UCSD-AML1 (cell line): Measurements from ENCODE around the gene KLF9.

Source experiments
- DNase-seq: peaks from one replicate; lab custom pipeline; 2025; ENCODE audit not compliant: unreplicated experiment; lab: John Stamatoyannopoulos, UW

The KLF9 gene

DNA sequence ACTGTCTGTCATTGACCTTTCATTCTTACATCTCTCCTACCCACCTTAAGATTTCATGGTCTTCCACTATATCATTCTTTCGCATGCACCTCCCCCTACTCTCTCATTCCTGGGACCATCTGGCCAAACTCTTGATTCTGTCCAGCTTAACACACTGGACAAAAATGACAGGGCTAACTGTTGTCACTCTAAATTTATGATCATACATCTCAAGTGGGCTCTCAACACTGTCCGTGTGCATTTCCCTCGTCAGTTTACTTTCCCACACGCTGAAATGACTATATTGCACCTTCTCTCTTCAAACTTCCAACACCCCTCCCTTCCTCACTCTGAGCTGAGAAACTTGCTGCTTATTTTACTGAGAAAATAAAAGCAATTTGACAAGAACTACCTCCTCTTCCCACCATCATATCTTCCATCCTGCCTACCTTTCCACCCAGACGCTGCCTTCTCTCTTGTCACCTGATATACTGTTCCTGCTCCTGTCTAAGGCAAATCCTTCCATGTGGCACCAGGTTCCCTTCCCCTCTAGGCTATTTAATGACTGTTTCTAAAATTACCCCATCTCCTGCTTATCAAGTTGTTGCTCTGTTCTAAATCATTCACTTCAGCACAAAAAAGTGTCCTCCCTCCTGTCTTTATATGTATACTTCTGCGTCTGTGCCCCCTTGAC, 8.1 kb upstream of the KLF9 start:
- no peak for DNase-seq

DNA sequence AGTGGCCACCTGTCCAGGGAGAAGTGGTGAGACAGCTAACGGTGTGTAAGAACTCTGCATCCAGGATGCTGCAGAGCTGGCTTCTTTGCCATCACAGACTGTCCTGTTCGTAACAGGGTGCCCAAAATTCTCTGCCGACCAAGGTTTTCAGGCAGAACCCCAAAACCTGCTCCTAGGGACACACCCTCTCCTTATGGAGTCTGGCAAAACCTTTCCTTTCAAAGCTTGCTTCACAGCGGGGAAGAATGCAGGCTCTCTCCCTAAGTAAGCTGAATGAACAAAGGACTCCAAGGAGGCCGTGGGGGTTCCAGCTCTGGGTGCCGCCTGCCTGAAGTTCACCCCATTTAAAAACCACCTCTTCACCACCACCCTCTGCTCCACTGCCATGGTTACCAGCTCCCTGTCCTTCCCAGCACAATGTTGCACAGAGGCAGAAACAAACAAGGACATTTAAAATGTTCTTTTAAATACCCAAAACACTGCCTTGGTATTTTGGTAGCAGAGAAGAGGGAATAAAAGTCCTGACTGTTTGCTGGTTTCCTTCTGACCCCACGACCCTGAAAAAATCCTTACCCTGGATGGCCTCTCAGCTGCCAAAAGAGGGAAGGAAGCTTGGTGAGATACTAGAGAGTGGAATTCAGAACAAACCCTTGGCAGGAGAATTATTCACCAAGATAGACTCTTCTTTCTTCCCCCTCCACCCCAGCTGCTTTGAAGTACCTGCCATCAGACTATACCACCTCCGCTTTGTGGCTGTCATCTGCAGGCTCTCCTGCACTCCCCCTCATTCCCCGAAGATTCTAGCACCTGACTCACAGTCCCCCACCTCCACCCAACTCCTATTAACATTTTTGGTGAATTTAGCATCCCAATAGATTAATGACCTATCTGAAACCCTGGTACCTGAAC, 7.1 kb upstream of the KLF9 start:
- DNase-seq: no peak

DNA sequence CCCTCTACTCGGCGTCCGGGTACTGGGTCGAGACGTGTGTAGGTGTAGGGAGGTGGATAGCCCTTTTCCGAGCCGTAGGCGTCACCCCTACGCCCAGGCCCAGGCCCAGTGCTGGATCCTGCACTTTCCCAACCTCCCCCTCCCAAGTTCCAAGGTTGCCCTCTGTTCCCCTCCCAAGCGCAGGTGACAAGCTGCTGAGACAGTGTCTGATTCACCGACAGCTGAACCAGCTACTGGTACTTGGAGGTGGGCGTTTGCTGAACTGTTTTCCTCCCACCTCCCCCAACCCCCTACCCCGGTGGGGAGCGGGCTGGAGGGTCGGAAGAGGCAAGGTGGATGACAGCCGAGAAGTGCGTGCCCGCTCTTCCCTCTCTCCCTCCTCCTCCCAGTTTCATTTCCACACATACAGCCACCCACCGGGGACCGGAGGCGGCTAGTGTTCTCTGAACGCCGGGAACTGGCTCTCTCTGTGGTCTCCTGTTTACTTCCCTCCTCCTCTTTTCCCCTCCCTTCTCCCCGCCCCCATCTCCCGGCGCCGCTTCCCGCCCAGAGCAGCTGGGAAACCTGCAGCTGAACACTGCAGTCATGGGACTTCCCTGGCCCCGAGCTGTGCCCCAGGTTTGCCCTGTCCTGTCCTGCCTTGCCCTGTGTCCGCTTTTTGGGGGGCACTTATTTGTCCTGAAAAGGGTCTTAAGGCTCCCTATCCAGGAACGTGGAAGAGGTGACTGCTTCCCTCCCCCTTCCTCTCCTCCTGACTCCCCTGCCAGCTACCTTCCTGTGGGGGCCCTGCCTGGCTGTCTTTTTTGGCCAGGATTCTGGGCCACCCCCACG, 6.2 kb upstream of the KLF9 start:
- peak; percentile 85 for DNase-seq

DNA sequence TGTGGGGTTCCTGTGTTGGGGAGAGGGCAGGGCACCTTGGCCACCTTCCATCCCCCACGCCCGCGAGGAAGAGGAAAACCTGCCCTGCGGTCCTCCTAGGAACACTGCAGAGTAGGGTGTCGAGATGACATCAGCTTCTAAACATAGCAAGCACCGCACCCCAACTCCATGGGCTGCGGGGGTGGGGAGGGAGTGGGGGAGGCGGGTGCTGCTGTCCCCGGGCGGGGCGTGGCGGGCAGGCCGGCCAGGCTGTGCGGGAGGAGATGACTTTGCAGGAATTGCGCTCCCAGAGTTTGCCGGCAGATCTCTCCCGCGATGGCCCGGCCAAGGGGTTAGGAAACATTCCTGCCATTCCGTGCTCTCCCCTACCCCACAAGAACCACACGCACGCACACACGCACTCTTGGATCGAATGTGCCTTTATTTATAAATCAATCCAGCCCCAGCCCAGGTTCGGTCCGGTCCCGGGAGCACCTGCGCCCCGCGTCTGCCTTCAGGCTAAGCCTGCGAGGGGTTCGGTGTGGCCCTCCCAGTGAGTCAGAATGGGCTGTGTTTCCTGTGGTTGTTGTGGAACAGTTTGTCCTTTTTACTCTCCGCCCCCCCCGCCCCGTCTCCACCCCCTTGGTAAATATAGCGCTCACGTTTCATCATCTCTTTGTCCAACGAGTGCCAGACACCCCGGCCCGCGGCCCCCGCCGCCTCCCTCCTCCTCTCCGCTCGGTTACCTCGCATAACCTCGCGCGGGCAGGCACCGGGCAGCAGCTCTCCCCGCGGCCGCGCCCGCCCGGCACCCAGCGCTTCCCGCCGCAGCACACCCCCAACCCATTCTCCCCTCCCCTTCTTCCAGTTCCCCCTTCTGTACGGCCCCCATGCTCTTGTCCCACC, 5.3 kb upstream of the KLF9 start:
- peak; percentile 89 for DNase-seq

DNA sequence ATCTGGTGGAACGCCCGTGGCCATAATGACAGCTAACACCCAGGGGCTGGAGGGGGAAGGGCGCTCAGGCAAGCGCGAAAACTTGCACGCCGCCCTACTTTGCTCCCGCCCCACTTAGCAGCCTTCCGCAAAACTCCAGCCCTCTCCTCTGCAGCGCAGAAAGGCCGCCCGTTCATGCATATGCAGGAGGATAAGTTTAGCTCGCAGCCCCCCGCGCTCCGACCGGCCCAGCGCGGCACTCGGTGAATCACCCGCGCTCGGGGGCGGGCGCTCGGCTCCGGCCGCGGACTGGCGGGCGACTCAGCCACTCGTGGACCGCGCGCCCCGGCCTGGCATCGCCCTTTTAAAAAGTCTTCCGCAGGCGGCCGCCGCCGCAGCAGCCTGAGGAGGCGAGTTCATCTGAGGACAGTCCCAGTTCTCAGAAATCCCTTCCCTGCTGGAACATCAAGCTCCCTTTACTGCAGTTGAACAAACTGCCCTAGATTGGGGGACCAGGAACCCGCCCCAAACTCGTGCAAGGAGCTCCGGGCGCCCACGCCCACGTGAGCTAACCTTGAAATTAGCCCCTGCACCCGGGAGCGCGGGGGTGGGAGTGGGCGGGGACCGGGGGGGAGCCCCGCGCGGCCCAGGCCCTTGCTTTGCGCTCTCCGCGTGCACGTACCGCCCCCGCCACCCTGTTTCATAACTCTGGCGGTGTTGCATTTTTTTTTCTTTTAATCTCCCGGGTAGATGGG, 4.5 kb upstream of the KLF9 start:
- peak; percentile 93 for DNase-seq

DNA sequence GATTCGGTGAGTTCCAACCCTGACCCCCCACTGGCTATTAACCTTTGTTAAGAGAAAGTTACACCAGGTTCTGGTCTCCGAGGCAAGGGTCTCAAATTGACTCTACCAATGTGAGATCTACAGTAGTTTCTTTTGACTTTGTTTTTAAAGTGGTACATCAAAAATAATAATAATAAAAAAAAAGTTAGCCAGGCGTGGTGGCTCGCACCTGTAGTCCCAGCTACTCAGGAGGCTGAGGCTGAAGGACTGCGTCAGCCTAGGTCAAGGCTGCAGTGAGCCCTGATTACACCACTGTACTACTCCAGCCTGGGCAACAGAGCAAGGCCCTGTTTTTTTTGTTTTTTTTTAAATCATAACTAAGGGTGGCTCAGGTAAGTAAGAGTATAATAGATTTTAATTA, 1.0 kb upstream of the KLF9 start:
- DNase-seq: no peak

DNA sequence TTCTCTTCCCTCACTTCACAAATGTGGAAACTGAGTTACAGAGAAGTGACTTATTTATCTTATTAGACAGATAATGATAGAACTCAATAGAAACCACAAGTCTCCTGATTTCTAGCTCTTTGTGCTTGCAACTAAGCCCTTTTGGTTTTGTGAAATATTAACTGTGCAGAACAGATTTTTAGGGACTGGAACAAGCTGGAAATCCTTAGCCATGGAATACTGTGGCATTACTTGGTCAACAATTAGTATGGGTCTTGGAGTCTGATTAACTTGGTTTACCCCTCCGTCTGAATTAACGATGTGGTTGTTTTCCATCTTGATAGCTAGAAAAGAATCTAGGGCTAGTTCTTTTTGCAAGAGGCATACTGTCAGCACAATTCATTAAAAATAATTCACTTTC, 584 bp upstream of the KLF9 start:
- no peak for DNase-seq

DNA sequence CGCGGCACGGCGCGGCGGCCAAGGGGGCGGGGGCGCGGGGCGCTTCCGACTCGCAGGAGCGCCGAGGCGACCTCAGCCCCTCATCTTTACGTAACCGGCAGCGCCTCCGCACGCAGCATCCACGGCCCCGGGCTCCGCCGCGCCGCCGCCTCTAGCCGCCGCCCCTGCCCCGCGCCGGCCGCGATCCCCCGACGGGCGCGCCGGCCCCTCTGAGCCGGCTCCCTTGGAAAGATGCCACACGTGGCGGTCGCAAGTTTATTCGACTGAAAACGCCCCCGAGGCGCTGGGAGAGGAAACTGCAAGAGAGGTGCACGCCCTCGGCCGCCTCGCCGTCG, 1.0 kb downstream of the KLF9 start:
- no peak for DNase-seq

DNA sequence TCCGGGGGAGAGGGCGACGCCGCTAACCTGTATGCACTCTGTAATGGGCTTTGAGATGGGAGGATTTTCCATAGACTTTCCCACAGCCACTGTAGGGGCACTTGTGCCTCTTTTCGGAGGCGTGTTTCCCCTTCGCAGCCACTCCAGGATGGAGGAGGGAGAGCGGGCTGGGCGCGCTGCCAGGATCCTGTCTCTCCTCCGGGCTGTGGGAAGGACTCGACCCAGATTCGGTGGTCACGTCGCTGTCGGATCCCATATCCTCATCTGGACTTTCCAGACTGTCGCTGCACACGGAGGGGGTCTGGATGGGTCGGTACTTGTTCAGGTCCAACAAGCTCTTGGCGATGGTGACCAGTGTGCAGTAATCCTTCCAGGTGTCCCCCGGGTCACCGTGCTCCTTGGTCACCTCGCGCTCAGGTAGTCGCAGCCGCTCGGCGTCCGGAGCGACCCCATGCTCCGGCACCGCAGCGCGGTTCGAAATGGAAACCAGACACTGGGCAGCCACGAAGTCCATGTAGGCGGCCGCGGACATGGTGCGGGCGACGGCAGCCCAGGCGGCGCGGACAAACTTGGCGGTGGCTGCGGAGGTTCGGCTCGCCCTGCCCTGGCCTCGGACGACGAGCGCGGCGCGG, 1.5 kb downstream of the KLF9 start:
- DNase-seq: peak; percentile 60

DNA sequence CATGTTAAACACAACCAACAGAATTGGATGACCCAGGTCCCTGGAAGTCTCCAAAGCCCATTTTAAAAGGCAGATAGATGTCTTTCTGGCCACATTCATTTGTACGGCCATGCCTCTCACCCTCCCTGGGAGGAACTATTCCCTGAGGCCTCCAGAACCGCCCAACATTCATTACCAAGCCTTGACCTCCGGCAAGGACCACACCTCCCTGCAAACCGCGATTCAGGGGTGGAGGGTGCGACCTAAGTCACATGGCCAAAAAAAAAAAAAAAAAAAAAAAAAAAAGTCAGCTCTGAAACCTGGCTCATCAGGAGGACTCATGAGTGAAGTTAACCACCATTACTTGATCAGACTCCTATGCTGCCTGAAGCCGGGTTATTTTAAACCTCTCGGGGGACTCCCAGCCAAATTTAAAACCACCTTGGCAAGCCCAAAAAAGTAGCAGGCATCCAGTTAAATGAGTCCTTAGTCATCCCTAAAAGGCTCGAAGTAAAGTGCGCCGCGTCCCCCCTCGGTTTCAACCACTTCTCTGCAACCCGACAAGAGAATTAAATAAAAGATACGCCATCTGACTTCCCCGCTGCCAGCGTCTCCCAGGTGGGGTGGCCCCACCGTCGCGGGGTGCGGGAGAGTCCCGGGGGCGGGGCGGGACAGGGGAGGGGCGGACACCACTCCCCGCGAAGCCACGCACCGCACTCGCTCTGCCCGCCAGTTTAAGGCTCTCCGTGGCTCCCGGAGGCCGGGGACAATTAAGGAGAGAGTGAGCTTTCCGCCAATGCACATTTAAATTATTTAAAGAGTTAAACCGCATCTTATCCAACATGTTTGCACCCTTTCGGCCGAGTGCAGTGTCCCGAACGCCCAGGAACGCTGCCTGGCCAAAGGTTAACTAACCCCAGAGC, 2.3 kb downstream of the KLF9 start:
- peak; percentile 60 for DNase-seq

DNA sequence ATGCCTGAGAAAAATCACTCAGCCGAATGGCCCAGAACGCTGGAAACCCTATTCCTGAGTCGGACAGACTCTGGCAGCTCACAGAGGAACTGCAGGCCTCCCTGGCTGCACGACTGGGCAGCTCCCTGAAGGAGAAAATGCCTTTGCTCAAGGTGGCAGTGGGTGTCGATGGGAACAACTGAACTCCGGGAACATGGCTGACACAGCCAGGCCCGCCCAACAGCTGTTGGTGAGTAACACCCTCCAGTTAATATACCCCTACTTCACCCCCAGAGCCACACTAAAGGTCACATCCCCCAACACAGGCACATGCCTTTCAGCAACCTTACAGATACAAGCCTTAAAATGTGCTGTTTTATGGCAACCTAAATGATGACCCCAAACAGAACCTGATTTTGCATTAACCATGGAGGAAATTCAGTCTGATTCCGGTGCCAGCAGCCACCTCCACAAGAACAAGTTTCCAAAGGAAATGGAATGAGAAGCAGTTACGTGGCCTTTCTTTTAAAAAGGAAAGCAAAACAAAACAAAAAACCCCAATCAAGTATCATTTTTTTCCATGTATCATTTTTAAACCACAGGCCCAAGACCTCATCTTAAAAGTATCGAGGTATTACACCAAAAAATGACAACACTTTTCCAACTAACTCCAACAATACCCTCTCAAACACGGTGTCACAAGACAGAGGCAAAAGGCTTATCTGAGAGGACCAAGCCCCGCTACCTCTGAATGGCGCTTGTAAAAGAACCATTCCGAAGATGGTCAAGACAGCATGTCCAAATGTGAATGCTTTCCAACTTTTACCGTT, 3.1 kb downstream of the KLF9 start:
- no peak for DNase-seq

DNA sequence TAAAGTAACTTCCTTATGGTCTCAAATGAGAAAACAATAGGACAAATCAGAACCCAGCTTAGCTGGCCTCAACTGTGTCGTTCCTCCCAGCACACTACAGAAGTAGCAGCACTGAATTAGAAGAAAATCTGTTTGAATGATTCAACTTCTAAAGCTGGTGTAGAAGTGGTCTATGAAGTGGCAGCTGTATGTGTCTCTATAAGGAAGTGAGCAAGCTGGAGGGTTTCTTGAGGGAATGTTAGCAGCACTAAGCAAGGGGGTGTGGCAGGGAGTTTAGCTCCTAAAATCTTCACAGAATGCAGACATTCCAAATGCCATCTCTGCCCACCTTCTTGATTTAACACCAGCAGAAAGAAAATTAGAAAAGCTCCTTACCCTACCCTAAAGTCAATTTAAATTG, 4.1 kb downstream of the KLF9 start:
- DNase-seq: no peak

DNA sequence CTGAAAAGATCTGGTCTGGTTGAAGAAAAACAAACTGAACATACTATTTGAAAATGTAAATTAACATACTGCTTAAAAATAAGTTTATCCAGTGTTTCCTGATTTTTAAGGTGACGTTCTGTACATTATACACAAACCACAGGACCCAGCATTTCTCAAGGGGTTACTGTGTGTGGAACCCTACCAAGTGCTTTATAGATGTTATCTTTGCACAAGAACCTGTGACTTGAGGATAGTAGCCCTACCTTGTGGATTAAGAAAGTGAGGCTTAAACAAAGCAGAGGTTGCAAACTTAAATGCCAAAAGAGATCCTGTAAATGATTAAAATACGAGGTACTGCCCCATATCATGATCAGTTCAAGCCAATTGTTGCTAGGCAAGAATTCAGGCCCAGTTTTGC, 4.7 kb downstream of the KLF9 start:
- no peak for DNase-seq

DNA sequence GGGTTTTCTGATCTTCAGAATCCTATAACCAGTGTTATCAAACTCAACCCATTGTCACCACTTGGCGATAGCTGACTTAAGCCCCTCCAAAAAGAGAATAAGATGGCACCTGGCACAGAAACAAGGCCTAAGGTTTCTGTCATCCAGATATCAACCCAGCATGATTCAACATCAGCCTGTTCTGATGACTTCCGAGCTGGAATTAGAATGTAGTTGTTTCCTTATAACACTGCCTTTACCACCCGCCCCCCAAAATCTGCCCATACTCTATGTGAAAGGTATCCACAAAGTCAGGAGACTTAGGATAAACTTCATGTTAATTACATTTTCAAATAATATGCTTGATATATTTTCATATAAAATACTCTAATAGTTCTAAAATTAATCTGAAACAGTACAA, 5.2 kb downstream of the KLF9 start:
- no peak for DNase-seq

DNA sequence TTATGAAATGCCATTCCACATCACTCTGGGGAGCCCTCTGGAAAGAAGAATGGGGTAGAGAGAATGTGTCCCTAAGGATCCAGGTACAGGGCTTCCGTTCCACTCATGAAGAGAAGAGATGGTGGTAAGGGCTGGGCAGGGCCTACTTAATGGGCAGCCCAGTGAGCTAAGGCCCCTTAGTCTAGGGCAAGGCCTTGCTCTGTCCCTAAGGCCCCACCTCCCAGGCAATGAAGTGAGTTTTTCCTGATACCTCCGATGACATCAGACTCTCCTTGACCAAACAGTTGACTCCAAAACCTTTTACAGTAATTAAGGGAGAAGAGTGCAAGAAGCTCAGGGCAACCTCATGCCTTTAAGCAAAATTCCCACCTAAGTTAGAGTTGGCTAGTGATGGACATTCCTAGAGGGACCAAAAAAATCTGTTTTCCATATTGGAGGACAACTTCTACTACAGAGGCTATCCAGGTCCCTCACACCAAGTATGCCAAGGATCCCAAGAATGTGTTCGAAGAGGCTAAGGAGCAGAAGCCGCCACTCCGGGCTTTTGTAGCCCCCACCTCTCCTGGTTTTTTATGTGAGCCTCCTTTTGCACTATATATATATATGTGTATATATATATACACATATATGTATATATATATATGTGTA, 5.9 kb downstream of the KLF9 start:
- no peak for DNase-seq

DNA sequence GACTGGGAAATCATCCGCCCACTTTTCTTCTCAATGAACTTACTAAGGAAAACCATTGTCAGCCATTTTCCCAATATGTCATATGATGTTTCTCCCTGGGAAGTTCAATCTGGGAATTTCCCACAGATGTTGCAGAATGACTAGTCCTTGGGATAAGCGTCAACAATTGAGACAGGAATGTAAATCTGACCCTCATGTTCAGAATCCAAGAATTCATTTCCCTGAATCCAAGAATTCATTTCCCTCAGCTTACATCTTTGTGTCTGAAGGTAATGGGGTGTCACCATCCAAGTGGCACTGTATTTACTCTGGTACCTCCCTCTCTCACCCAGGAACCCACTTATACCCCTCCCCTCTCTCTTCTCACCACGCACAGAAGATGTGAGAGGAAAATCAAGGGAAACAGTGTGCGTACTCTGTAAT, 7.4 kb downstream of the KLF9 start:
- no peak for DNase-seq

DNA sequence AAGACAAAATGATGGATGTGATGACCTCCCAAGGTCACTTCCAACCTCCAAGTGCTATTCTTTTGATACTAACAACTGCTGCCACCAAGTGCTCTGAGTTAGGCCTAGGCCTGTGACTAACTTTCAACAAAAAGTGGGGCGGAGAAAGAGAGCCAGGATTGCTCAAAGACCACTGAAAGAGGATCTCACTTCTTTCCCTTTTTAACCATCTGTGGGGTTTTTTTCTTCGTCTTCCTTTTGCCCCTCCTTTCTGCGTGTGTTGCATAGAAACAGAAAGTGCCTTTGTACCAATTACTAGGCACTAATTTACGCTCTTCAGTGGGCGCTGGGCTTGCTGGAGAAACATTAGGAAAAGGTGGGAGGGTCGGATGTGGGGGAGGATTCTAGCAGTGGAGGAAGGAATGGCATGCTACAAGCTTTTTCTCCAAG, 8.0 kb downstream of the KLF9 start:
- no peak for DNase-seq
